GM12875 (cell line): ENCODE data around the gene KLHL15.

Source experiments
- H3K4me3 ChIP-seq: one replicate; pipeline ENCODE4 v1.5.1; 2011; ENCODE audit warnings: low read depth, low read length, control low read depth
- TF ChIP-seq, protein P1 (sequence below): IDR thresholded peaks from 2 replicates; pipeline ENCODE4 v1.5.1; 2011; ENCODE audit warnings: low read depth, mild to moderate bottlenecking, control low read depth, inconsistent platforms, low read length, moderate library complexity, borderline replicate concordance; ENCODE audit not compliant: insufficient read depth

The KLHL15 gene

GRCh38 chrX:24037729-24038128 lies 10.7 kb upstream of the KLHL15 start:
- TF ChIP-seq, protein P1, sequence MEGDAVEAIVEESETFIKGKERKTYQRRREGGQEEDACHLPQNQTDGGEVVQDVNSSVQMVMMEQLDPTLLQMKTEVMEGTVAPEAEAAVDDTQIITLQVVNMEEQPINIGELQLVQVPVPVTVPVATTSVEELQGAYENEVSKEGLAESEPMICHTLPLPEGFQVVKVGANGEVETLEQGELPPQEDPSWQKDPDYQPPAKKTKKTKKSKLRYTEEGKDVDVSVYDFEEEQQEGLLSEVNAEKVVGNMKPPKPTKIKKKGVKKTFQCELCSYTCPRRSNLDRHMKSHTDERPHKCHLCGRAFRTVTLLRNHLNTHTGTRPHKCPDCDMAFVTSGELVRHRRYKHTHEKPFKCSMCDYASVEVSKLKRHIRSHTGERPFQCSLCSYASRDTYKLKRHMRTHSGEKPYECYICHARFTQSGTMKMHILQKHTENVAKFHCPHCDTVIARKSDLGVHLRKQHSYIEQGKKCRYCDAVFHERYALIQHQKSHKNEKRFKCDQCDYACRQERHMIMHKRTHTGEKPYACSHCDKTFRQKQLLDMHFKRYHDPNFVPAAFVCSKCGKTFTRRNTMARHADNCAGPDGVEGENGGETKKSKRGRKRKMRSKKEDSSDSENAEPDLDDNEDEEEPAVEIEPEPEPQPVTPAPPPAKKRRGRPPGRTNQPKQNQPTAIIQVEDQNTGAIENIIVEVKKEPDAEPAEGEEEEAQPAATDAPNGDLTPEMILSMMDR = no peak
- no peak overlapping the region for H3K4me3 ChIP-seq

- no peak overlapping the region for H3K4me3 ChIP-seq
- TF ChIP-seq, protein P1 = no peak
These were observed 7.5 kb upstream of the KLHL15 start for GRCh38 chrX:24034485-24034884.

DNA sequence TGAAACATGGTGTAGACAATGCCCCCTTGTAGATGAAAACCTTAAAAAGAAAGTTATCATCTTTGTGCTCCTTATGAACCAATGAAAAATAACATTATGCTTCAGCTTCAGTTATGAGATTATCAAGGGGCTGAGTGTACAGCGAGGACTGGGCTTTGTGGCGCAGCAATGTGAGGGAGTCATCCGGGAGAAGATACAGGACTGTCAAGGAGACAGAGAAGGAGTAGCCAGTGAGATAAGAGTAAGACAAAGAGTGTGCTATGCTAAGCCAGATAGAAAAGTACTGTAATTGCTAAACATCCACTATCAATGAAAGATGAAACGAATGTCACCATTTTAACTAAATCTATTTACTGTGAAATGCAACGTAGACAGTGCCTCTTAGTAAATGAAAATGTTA lies 3.6 kb upstream of the KLHL15 start:
- H3K4me3 ChIP-seq = no peak overlapping the region
- TF ChIP-seq, protein P1 = no peak

DNA sequence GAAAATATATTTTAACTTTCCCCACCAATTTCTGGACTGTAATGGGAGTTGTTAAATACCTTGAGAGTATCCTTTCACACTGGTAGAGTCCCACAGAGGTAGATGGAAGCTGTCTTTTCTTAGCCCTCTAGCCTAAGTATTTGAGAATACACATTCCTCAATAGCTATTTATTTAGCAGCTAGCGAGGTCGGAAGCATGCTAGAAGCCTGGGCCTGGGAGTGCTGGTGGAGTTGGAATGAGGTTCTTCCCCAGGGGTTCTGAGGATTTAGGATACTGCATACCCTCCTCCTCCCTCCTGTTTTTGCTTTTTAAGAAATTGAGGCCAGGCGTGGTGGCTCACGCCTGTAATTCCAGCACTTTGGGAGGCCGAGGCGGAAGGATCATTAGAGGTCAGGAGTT lies 999 bp upstream of the KLHL15 start:
- TF ChIP-seq, protein P1 = no peak
- H3K4me3 ChIP-seq = no peak overlapping the region

DNA sequence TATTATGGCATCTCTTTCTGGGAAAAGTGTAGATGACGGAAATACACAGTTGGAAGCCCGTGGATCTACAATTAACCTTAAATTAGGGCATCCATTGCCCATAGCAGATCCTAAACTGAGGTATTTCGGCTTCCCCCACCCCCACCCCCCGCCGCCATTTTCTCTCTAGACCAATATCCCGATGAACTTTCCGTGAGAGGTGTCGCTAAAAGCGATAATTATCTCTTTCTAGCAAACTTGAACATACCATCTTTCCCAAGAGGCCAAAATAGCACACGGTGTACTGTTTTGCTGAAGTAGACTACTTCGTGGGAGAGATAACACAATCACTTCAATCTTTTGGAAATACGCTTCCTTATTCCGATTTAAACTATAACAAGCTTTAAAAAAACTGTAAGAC lies 554 bp downstream of the KLHL15 start:
- no peak overlapping the region for H3K4me3 ChIP-seq

DNA sequence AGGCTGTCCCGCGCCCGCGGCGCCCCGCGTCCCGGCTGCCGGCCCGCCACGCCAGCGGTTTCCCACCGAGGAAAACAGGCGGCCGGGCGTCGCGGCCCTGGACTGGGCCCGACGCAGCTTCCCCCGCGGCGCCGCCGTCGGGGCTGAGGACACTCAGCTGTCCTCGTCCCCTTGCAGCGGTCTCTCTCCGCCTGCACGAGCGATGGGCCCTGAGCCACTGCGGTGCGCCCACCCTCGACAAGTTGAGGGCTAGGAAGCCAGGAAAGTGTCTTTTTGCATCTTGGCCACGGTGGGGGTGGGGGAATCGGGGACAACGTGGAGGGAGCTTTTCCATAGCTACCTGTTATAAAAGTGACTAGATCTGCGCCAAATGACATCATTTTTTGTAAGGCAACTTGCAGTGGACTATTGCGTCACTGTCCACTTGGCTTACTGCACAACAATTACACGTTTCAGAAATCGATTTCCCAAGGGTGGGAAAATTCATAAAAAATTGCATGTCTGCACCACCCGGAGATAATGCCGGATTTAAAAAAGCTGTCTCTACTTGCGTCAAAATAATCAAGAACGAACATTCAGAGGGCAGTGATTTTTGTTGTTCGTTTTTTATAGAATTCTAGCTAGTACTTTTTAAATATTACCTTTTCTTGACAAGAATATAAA lies 1.1 kb downstream of the KLHL15 start:
- peak overlapping the region; percentile 66 for H3K4me3 ChIP-seq
- TF ChIP-seq, protein P1 = no peak

More for the DNA sequence above, 554 bp downstream of the KLHL15 start:
- TF ChIP-seq, protein P1 = no peak
